GM15510 (cell line): ENCODE results near the gene TAB2.

ENCODE experiments used
- POLR2A ChIP-seq: IDR thresholded peaks from 3 replicates; pipeline ENCODE4 v1.6.1; 2011; ENCODE audit warnings: borderline replicate concordance; ENCODE audit not compliant: insufficient read length; ENCODE audit errors: extremely low read depth

TAB2 gene

GRCh38 chr6:149405823-149406765 lies 88.6 kb downstream of the TAB2 start:
- TF ChIP-seq POLR2A: no peak

DNA sequence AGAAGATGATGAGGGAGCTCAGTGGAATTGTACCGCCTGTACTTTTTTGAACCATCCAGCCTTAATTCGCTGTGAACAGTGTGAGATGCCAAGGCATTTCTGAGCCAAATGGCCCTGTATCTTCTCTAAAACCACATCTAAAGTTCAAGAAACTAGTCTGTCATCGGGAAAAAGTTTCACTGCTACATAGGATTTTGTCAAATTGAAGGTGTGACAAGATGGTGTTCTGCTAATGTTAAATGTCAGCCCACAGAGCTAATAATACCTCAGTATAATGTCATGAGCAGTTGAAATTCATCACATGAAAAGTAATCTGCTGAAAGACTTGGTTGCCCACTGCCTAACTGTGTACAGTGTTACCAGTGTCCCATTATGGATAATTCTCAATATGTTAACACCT lies 92.1 kb downstream of the TAB2 start:
- no peak for TF ChIP-seq POLR2A

DNA sequence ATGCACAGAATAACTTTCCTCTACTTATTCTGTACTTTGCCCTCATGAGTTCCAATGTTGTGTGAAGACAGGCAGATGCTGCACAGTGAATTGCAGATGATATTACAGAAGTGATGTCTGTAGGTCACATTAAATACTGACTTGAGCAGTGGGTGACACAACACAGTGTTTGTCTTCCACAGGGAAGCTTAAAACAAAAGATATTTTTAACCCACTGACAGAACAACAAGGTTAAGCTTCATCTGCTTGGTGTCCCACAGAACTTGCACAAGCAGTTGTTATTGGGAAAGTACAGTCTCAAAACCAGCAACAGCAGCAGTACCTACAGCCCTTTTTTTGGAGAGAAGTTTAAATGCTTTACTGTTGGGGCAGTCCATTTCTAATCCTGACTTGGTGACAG lies 93.0 kb downstream of the TAB2 start:
- no peak for TF ChIP-seq POLR2A

DNA sequence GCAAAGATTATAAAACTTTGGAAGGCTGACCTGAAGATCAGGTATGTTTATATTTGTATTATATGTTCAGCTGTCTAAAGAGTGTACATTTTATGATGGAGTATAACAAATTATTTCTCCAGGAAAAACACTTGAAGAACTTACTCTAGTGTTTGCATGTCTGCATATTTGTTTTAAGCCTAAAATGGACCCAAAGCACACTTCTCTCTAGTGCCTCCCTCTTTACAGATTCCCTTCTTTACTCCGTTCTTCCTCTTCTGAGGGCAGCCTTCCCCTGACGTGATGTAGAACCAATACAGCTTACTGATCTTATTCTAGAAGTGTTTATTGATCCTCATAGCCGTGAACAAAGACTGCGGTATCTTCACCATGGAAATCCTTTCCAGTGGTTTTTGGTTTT lies 96.5 kb downstream of the TAB2 start:
- TF ChIP-seq POLR2A: no peak

GRCh38 chr6:149414821-149415220 lies 97.3 kb downstream of the TAB2 start:
- TF ChIP-seq POLR2A: no peak

GRCh38 chr6:149419696-149420404 lies 102.3 kb downstream of the TAB2 start:
- no peak for TF ChIP-seq POLR2A

GRCh38 chr6:149421132-149421531 lies 103.6 kb downstream of the TAB2 start:
- TF ChIP-seq POLR2A: no peak

DNA sequence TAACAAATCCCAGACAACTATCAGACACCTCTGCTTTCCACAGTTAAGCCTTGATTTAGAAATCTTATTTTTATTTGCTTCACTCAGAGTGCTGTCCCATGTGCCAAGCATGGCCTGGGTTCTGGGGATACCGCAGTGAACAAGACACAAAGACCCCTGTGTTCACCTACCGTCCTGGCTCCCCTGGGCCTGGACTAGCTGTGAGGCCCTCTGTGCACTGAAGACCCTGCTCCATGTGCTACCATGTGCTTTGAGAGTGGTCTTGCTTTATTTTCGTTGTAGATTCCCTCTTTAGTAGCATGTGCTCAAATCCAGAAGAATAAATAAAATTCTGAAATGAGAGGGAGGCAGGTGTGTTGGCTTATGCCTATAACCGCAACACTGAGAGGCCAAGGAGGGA lies 105.1 kb downstream of the TAB2 start:
- no peak for TF ChIP-seq POLR2A

DNA sequence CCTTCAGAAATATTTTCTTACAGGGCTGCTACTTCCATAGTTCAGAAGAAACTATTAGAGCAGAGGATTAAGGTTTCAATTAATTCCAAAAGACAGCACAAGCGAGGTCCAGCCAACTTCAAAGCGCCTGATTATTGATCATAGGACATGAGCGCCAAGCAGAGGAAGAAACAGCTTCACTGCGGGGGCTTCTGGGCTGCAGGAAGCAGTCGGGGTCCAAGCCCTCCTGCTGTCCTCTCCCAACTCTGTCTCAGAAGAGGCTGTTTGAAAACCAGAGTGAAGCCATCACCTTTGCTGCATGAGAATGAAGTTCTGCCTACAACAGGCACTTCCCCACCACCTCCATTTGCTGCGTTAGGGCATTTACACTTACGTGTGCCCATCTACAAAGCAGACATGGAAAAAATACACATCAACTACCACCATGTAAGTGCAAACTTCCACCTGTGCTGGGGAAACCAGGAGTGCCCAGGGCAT lies 106.5 kb downstream of the TAB2 start:
- no peak for TF ChIP-seq POLR2A

DNA sequence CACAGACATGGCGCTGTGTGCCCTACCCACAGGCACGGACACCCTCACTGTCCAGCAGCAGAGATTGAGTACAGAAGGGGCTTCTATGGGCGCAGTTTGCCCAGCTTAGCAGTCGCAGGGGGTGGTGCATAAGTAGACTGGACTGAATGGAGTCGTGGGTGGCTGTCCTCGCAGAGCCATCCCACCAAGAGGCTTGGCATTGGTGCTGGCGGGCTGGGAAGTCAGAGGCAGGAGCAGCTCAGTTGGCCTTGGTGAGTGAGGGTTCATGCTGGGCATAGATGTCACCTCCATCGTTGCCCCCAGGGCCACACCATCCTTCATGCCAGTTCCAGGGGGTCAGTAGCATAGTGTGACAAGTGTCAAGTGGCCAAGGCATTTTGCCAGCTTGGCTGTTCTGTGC lies 107.7 kb downstream of the TAB2 start:
- TF ChIP-seq POLR2A: no peak

DNA sequence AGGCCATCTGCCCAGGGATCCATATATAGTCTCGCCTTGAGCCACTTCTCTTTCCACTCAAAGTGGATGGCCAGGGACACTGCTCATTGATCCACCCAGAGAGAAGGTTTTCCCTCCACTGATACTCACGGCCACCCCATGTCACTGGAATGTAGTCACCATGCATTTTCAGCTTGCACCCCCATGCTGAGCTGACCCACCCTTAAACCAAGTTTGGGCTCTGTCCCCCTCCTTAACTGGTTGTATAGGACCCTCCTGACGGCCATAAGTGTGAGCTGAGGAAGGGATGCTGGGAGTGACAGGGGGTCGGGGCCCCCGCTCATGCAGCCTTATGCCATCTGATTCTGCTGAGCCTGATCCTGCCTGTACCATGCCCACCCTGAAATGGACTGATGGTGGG lies 108.2 kb downstream of the TAB2 start:
- no peak for TF ChIP-seq POLR2A

DNA sequence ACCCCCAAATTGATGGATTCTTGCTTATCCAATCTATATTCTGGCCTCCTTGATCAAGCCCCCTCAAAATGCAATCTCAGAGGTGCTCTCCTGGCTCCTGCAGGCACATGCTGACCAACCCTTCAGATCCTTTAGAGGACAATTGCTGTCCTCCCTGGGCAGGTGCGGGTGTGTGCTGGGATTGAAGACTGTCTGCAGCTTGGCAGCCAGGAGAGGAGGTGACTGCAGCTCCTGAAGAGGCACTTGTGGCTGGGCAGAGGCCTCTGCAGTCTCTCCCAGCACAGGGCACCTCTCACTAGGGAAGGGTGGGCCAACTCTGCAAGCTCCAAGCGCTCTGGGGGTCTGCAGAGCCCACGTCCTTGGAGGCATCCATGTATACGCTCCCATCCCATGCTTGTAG lies 111.1 kb downstream of the TAB2 start:
- TF ChIP-seq POLR2A: no peak

- no peak for TF ChIP-seq POLR2A
These were observed 112.2 kb downstream of the TAB2 start for GRCh38 chr6:149429427-149430360.

DNA sequence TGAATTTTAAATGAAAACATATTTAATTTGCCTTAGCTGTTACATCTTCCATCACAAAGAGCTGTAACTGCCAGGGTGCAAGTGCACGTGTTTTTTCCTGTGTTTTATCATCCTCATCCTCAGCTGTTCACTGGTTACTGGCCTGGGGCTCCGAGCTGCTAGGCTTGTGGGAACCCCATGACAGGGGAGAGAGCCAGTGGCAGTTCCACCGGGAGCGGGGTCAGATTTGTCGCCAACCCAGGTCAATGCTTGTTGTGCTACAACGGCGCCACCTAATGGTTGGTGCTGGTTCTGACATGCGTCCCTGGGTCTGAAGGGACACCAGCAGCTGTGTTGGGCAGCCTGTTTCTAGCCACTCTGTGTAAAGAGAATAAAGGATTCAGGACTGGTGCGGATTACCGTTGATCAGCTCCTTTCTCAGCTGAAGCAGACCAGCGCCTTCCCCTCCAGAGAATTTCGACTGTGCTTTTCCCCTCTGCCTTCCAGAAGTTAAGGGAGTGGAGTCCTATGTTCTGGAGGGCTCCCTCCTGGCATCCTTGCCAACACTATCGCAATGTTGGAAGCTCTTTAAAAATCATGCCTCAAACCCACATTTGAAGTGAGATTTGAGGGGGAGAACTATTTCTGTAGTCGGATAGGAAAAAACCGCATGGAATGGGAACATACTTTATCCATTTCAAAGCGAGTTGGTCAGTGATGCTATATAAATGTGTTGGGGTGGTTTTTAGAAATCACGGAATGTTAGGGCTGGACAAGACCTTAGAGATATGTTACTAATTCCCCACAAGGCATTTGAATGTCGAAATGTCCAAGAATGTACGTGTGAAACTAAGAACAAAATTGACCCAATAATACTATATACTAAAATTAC lies 114.6 kb downstream of the TAB2 start:
- no peak for TF ChIP-seq POLR2A
